HL-60/S4 (cell line): ENCODE results near the gene TBRG4.

Experiments
- in situ Hi-C: fragments of 300-500 bp; cut with MboI; formaldehyde crosslinking; loops from 2 replicates; pipeline ENCODE4 v1.14.3; 2022; ENCODE audit warnings: low sequenced_read_pairs

TBRG4 gene

DNA sequence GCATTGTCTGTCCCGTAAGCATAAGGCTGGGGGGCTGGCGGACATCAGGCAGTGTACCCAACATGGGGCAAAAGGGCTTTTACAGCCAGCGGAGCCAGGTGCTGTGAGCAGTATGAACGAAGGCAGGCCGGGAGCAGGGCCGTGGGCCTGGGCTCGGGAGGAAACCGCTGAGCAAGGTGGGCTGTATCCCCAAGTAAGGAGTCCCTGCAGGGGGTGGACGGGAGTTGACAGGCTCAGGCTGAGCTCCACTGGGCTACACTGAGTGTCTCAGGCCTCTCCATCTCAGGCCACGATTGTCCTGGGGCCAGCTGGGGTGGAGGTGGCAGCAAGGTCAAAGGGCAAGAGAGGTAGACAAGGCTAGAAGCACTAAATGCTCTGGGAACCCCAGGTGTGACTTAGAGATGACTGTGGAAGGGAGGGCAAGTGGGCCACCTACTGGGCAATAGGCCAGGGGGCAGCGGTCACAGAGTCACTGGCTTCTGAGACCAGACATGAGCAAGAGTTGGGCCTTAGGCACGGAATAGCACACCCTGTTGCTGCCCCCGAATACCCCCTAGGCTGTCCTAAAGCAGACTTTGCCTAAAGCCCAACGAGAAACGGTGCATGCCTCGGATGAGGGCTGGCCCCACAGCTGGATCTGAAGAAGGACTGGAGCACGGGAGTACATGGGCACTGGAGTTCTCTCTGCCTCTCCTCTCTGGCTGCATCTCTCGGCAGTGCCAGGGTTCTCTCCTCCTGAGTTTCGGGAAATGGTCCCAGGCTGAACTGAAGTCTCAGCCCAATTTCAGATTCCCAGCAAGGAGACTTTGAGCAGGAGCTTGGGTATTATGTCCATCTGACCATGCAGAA, 35.3 kb upstream of the TBRG4 start:
- in situ Hi-C loops, result loop anchor here (25.0 kb wide), 1 partner anchor 284 kb away; no protein-coding TSS in a partner anchor

DNA sequence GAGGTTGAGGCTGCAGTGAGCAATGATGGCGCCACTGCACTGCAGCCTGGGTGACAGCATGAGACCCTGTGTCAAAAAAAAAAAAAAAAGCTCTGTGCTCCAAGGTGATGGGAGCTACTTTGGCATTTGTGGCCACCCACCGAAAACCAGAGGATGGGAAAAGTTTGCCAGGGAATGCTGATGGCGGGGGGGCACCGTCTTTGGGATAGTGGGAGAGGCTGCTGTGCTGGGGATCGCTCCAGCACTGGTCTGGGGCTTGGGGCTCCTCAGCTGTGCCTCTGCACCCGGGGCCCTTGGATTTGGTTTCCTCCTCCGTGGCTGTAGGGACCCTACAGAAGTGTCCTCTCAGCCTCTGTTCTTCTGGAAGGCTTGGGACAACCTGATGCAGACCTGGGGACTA, 34.4 kb upstream of the TBRG4 start:
- in situ Hi-C loops, result loop anchor here (25.0 kb wide), 1 partner anchor 284 kb away; no protein-coding TSS in a partner anchor

DNA sequence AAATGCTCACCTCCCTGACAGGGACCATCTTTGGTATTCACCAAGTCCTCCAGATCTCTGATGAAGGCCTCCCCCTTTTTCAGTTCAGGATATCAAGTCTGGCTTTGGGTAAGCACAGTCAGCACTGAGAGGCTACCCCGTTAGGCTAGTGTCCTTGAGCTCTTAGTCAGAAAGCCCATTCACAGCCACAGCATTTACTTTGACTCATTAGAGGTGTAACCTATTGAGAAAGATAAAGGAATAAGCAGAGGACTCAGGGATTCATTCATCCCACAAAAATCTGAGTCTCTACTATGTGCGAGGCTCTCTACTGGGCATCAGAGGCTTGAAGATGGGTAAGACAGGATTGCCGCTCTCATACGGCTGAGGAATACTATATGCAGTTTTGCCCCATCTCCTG, 32.1 kb upstream of the TBRG4 start:
- in situ Hi-C loops, result loop anchor here (25.0 kb wide), 1 partner anchor 281 kb away; no protein-coding TSS in a partner anchor

DNA sequence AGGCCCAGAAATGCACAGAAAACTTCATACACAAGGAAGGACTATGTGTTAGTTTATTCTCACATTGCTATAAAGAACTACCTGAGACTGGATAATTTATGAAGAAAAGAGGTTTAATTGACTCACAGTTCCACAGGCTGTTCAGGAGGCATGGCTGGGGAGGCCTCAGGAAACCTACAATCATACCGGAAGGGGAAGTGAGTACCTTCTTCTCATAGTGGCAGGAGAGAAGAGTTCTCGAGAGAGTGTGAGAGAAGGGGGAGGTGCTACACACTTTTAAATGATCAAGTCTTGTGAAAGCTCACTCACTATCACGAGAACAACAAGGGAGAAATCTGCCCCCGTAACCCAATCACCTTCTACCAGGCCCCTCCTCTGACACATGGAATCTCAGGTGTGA, 29.3 kb upstream of the TBRG4 start:
- in situ Hi-C loops, result loop anchor here (25.0 kb wide), 1 partner anchor 279 kb away; no protein-coding TSS in a partner anchor

DNA sequence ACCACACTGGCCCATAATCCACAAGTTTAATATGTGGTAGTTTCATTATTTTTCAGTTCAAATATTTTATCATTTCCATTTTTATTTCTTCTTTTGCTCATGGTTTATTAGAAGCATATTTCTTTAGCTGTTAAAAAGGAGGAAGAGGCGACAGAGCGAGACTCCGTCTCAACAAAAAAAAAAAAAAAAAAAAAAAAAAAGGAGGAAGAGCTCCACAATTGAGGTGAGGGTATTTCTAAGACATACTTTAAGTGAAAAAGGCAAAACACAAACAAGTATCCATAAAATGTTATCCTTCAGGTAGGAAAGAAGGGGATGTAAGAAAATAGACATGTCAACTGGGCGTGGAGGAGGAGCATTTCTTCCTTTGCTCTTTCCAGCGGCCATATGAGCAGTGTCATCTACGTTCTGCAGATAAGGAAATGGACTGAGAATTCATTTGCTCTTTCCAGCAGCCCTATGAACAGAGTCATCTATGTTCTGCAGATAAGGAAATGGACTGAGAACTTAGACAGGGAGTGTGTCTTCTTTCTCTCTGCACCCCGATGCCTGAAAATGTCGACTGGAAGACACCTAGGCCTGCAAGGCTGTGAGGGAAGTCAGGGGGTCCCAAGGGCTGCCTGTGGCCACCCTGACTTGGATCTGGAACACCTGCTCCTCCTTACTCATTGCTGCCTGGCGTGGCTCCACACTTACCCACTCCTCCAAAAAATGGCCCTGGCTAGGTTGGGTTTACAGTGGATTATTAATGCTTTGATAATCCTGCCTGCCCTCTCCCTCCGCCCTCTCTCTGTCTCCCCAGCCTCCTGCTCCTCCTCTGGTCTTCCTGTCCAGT, 27.2 kb upstream of the TBRG4 start:
- in situ Hi-C loops, result loop anchor here (10.0 to 25.0 kb wide), 3 partner anchors 164 to 554 kb away; partner anchors contain the start of genes MYO1G and TMED4

DNA sequence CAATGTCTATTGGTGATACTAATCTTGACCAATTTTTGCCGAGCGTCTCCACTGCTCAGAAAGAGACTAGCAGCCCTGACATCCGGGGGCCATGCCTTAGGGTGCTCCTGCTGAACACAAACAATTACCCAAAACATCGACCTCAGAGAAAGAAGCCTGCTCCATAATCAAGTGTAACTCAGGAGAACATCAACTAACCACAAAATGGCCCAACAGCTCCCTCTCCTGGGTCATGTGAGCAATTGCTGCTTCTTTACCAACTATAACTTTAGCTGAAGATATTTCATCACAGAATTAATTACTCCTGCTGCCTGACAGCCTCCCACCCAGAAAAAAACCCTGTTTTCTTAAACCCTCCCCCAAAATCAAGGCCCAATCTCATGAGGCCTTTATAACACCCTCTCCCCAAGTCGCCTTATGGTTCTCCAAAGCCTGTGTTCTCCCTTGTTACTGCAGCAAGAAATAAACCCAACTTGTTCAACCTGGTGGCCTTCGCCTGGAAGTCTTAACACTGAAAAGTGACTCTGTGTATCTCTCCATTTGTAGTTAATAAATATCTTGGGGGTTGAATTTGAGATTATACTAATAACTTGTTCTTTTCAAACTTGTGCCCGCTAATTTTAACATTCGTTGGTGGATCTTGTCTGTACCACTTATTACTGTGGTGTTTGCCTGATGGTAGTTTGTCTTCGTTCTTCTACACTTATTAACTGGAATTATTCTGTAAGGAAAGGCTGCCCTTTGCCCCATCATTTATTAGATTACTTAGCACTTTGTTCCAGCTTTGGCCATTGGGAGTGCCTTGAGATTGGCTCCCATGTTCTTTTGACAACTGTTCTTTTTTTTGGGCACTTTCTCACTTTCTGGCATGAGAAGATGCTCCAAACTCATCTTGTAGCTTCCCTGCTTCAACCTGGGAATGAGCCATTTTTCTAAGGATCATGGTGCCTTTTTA, 24.9 kb upstream of the TBRG4 start:
- in situ Hi-C loops, result loop anchor here (10.0 to 25.0 kb wide), 3 partner anchors 162 to 552 kb away; partner anchors contain the start of genes MYO1G and TMED4

DNA sequence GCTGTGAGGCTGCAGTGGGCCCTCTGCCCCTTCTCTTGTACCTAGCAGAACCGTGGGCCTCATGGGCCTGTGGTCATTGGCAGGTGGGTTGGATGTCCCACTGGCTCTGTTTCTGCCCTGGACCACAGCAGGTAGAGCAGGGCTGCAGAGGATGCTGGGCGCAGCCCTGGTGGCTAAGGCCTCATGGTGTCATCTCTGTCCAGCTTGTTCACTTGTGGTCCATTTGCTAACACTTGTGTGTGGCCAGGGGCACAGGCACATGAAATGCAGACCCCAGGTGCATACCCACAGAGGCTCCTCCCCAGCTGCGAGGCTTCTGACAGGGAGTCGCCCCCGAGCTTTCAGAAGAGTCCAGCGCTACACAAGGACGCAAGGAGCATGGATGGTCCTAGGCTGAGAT, 22.4 kb upstream of the TBRG4 start:
- in situ Hi-C loops, result loop anchor here (10.0 to 25.0 kb wide), 3 partner anchors 159 to 549 kb away; partner anchors contain the start of genes MYO1G and TMED4

DNA sequence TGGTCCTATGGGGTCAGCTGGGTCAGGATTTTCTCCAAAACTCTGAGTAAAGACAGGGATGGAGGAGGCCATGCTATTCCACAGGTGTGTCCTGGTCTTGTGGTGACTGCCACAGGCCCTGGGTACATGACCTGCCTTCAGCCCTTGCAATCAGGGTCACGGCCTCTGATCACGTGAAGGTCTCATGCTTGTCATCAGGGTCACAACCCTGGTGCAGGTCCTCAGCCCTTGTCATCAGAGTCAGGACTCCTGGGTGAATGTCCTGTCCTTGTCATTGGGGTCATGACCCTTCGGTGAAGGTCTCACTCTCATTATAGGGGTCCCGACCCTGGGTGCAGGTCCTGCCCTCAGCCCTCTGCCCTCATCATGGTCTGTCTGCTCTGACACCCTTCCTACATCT, 21.9 kb upstream of the TBRG4 start:
- in situ Hi-C loops, result loop anchor here (10.0 to 25.0 kb wide), 3 partner anchors 159 to 549 kb away; partner anchors contain the start of genes MYO1G and TMED4

DNA sequence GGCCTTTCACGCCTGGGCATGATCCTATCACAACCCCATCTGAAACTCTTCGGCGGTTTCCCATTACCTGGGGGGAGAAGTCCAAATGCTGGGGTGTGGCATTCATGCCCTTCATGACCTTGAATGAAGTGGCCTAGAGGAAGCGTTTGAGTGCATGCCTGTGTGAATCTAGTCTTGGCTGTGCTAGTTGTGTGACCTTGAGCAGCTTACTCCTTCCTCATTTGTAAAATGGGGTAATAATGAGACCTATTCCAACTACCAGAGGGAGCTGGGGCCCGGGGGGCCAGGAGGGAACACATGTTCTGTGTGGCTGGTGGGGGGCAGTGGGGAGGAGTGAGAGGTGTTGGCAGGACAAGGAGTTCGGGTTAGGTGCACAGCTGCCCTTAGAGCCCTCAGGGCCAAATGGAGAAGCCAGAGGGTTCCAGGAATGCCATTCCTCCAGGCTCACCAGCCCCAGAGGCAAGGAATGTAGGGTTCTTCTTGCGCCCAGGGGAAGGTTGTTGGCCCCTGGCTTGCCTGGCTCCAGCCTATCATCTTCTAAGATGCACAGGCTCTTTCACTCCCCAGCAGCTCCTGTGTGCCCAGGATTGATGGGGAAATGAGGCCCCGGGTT, 21.3 kb upstream of the TBRG4 start:
- in situ Hi-C loops, result loop anchor here (10.0 to 25.0 kb wide), 3 partner anchors 158 to 548 kb away; partner anchors contain the start of genes MYO1G and TMED4

DNA sequence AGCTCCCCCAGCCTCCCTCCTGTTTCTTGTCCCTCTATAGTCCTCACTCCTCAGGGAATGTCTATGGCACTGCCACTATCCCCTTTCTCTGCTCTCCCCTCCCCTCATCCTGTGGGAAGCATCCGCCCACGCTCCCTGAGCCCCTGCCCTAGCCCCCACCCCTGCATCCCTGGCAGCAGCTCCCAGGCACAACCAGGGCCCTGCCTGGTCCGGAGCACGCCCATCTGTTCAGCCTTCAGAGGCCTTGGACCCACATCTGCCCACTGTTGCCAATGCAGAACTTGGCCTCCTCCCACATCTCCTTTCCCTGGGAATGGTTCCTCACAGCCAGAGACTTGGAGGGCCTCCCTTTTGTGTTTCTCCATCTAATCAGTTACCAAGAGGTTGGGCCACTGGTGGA, 20.4 kb upstream of the TBRG4 start:
- in situ Hi-C loops, result loop anchor here (10.0 to 25.0 kb wide), 3 partner anchors 157 to 547 kb away; partner anchors contain the start of genes MYO1G and TMED4

DNA sequence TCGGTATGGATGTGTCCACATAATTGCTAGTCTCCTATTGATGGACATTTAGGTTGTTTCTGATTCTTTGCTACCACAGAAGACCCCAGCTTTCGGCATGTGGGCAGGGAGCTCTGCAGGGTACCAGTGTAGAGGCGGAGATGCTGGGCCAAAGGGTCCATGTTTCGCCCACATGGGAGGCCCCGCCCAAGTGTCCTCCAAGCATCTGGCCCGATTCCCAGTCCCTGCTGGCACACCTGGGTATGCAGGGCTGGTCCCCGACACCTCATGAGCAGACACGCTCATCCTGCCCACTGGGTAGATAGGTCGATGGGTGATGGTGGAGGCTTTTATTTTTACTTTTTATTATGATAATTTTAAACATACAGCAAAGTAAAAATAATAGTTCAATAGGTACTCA, 19.4 kb upstream of the TBRG4 start:
- in situ Hi-C loops, result loop anchor here (10.0 to 25.0 kb wide), 3 partner anchors 156 to 546 kb away; partner anchors contain the start of genes MYO1G and TMED4

DNA sequence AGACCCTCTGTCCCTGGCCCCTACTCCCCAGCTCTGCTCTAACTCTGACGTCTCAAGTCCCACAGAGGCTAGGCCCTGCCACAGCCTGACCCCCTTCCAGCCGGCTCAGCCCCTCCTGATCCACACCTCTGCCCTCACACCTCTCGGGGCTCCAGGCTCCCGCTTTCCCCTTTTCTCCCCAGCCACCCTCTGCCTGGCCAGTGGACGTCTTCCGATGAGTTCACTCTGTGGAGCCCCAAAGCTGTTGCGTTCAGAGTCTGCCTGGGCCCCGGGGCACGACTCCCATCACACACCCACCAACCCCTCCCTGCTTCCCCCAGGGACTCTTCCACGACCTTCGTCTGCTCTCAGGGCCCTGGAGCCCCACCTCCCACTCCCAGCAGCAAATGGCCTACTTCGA, 18.4 kb upstream of the TBRG4 start:
- in situ Hi-C loops, result loop anchor here (10.0 to 25.0 kb wide), 3 partner anchors 155 to 545 kb away; partner anchors contain the start of genes MYO1G and TMED4

DNA sequence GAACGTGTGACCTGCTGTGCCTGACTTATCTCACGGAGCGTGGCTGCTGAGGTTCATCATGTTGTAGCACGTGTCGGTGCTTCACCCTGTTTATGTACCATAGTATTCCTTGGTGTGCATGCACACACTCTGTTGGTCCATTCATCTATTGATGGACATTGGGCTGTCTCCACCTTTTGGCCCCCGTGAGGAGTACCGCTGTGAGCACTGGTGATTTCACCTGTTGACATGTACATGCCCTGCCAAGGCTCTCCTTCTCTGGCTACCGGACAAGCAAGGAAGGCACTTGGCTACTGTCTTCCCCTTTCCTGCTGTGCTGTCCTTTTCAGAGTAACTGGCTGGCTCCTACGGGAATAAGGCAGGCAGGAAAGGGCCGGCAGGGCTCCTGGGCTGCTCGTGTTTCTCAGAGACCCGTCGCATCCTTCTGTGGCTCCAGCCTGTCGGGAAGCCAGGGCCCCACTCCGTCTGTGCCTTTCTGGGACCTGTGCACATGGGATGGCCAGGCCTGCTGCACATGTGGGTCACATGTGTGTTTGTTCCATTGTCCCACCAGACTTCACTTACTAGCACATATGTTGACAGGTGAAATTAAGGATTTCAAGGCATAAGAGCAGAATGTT, 17.8 kb upstream of the TBRG4 start:
- in situ Hi-C loops, result loop anchor here (25.0 kb wide), 1 partner anchor 267 kb away; no protein-coding TSS in a partner anchor

DNA sequence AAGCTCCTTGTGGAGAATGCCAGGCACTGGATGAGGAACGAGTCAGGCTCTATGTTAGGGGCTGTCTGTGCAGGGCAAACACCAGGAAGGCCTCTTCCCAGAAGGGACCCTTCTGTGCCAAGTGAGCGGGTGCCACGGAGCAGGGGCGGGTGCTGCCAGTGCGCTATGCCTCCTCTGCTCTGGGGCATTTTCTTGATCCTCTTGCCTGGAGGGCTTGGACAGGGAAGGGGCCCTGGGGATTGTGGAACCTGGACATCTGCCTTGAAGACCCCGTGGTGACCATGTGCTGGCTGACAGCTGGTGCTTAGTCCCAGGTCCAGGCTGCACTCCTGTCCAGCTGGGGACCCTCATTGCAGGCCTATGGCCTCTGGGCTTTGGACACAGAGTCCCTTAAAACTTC, 15.4 kb upstream of the TBRG4 start:
- in situ Hi-C loops, result loop anchor here (25.0 kb wide), 1 partner anchor 265 kb away; no protein-coding TSS in a partner anchor

DNA sequence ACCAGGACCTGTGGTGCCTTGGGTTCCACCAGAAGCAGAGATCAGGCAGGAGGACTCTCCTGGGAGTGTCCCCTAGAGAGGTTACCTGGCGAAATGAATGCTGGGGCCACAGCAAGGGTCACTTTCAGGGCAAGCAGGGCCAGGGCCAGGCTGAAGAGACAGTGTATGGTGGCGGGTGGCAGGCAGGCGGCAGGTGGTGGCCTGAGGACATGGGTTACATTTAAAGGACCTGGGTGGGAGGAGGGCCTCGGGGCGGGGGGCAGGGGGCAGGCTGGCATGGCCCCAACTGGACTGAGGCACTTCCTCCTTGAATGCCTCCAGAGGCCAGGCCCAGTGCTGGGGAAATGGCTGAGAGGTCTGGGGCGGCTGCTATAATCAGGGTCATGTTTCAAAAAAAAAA, 14.7 kb upstream of the TBRG4 start:
- in situ Hi-C loops, result loop anchor here (25.0 kb wide), 1 partner anchor 264 kb away; no protein-coding TSS in a partner anchor

DNA sequence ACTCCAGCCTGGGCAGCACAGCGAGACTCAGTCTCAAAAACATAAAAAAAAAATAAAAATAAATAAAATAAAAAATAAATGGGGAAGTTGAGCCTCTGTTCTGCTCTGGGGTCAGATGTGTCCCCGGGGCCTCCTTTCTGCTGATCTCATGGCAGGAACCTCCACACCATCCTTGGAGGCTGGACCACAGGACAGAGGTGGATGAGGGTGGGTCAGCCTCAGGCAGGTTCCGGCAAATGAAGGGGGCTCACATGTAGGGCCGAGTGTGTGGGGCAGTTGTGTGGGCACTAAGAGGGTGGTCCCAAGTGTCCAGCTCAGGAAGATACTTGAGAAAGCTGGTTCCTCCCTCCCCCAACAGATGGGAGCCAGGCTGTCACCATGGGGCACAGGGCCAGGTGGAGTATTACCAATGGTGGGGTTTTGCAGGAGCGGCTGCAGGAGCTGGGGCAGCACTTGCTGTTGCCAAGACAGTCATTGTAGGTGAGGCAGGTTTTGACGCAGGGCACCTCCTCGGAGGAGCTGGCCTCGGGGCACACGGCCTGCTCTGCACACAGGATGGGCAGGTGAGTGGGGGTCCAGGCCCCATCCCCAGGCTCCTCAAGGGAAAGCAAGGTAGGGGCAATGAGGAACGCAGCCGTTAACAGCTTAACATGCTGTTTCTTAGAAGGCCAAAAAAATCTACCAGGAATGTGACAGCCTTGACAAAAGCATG, 13.9 kb upstream of the TBRG4 start:
- in situ Hi-C loops, result loop anchor here (25.0 kb wide), 1 partner anchor 263 kb away; no protein-coding TSS in a partner anchor

DNA sequence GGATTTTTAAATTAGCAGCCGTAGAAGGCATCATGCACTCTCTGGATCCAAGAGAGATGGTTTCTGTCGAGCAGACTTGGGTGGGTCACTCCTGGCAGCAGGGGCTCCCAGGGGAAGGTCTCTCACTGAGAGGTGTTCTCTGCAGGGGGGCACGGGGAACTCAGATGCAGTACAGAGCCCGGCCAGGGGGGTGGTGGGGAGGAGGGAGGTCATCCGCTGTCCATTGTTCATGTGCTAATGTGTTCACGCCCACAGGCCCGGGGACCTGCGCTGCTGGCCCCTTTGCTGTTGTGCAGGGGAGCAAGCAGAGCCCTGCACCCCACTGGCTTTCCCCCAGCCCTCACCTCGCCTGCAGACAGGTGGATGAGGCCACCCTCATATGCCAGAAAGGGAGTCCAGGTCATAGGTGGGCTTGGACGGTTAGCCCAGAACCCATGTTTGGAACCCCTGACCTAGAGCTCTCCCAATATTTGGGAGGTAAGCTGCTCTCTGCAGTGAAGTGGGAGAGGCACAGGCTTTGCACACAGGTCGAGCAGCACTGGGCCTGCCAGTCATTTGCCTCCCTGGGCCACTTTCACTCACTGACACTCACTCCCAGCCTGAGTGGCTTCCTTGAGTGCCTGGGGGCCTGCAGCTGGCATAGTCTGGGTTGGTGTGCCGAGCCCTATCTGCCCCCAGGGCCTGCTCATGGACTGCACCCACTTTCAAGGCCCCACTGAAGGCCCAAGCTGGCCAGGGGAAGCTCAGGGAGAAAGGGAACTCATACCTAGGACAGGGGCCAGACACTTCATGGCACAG, 12.6 kb upstream of the TBRG4 start:
- in situ Hi-C loops, result no loop called here
